ENCODE measurements around the gene TTYH1.

GRCh38 chr19:54455786-54456422, 40.6 kb downstream of the TTYH1 start:
- TF ChIP-seq CTCF (IDR thresholded peaks at IDR 0.05; ENCODE audit: low read depth, low read length) (no peak), EZH2phosphoT487 (IDR thresholded peaks at IDR 0.05; ENCODE audit: low read depth) (no peak)
